C4-2B (cell line): ENCODE measurements around the gene CEACAM5.

Experiments used
- H3K27ac ChIP-seq: fragments of 450-650 bp; 2 replicates; pipeline ENCODE4 v1.5.1; 2017
- CTCF ChIP-seq: fragments of 450-650 bp; conservative IDR thresholded peaks from 2 replicates; pipeline ENCODE4 v1.5.1; 2017; ENCODE audit warnings: mild to moderate bottlenecking
- ZFX ChIP-seq: fragments of 450-650 bp; IDR thresholded peaks from 2 replicates; pipeline ENCODE4 v1.6.1; 2017

CEACAM5 gene

GRCh38 chr19:41700381-41701195 lies 7.8 kb upstream of the CEACAM5 start:
- no peak overlapping the region for H3K27ac ChIP-seq
- TF ChIP-seq ZFX (no peak), CTCF (no peak)

GRCh38 chr19:41701401-41702075 lies 6.9 kb upstream of the CEACAM5 start:
- no peak overlapping the region for H3K27ac ChIP-seq
- TF ChIP-seq ZFX: no peak
- TF ChIP-seq CTCF: no peak

- no peak overlapping the region for H3K27ac ChIP-seq
- TF ChIP-seq ZFX (no peak), CTCF (no peak)
Observed at GRCh38 chr19:41702171-41702651, 6.2 kb upstream of the CEACAM5 start.

GRCh38 chr19:41703602-41704293 lies 4.7 kb upstream of the CEACAM5 start:
- TF ChIP-seq CTCF (no peak), ZFX (no peak)
- no peak overlapping the region for H3K27ac ChIP-seq

GRCh38 chr19:41705393-41706174 lies 2.8 kb upstream of the CEACAM5 start:
- no peak overlapping the region for H3K27ac ChIP-seq
- TF ChIP-seq CTCF (no peak), ZFX (no peak)

- TF ChIP-seq CTCF (peak; percentile 92), ZFX (no peak)
- H3K27ac ChIP-seq: no peak overlapping the region
Observed at GRCh38 chr19:41706741-41707501, 1.5 kb upstream of the CEACAM5 start.
